HepG2 (cell line): ENCODE results near the gene NR1H2. TPM values are rescaled to one million over a fixed set of nuclear protein-coding genes. Genes with fewer than 3 reads are reported as not detected.

Experiments
- ATAC-seq: fragments of 200-7000 bp; cut with Tn5 transposase; 3 replicates; pipeline ENCODE4 v1.9.1; 2020; ENCODE audit warnings: mild to moderate bottlenecking, moderate library complexity
- BruUV-seq: library from RNA; stranded (reverse); fragments of 400-500 nt; replicated peaks from 2 replicates; lab custom pipeline; 2021; lab: Mats Ljungman, UMichigan
- CTCF ChIA-PET: fragments of 300-600 bp; formaldehyde crosslinking; extraction: SDS; loops from one replicate; lab custom pipeline; 2021; ENCODE audit warnings: low total read pairs, inconsistent platforms, low intra/inter-chr PET ratio; lab: Yijun Ruan, JAX
- POLR2A ChIA-PET: fragments of 350-600 bp; sonication (Branson Sonifier 250); formaldehyde crosslinking; loops from one replicate; lab custom pipeline; 2020; ENCODE audit warnings: antibody characterized with exemption, inconsistent platforms; lab: Yijun Ruan, JAX
- DNase-seq: peaks from one replicate; pipeline ENCODE4 v3.0.0-alpha.2; 2015; ENCODE audit warnings: low spot score
- FAIRE-seq: peaks from 3 replicates; lab custom pipeline; 2011; peaks lifted over from hg19 to GRCh38; lab: Jason Lieb, UNC
- H2AFZ ChIP-seq: one replicate; pipeline ENCODE4 v1.6.1; 2011; ENCODE audit warnings: low read length, inconsistent platforms
- H3K27ac ChIP-seq: fragments of 300-600 bp; 3 replicates; pipeline ENCODE4 v1.8.0; 2011; ENCODE audit warnings: mixed run types, mild to moderate bottlenecking, mixed read lengths, low read length, inconsistent platforms; ENCODE audit not compliant: insufficient read depth; ENCODE audit errors: extremely low read length
- H3K27me3 ChIP-seq, 2 experiments: fragments of 200-600 bp in 1 of 2; 2 replicates in 1 of 2; 3 replicates in 1 of 2; pipeline versions ENCODE4 v1.6.0 to v1.8.0; 2011; ENCODE audit warnings: low read length in 2 of 2, mild to moderate bottlenecking in 2 of 2, moderate library complexity in 2 of 2, inconsistent platforms in 1 of 2; ENCODE audit not compliant: insufficient read depth in 2 of 2, control insufficient read depth in 1 of 2
- H3K36me3 ChIP-seq, 2 experiments: fragments of 200-600 bp in 1 of 2; replicated peaks in 1 of 2; 2 replicates in 1 of 2; 3 replicates in 1 of 2; pipeline versions ENCODE4 v1.5.1 to v1.8.0; 2011; ENCODE audit warnings: low read length in 2 of 2, inconsistent platforms in 1 of 2; ENCODE audit not compliant: insufficient read depth in 2 of 2, control insufficient read depth in 1 of 2
- H3K4me1 ChIP-seq: 2 replicates; pipeline ENCODE4 v1.5.1; 2012; ENCODE audit warnings: low read length, inconsistent platforms; ENCODE audit not compliant: insufficient read depth
- H3K4me2 ChIP-seq: 2 replicates; pipeline ENCODE4 v1.6.0; 2011; ENCODE audit warnings: low read depth, low read length, inconsistent platforms
- H3K4me3 ChIP-seq, 3 experiments: fragments of 200-600 bp in 1 of 3; sonication (generic), shearing (Covaris generic) in 1 of 3; replicated peaks in 1 of 3; 2 replicates each; pipeline ENCODE4 v1.5.1; 2011 to 2016; ENCODE audit warnings: low read length in 3 of 3, inconsistent platforms in 2 of 3, low read depth in 2 of 3, mild to moderate bottlenecking in 2 of 3, control low read depth in 1 of 3, mixed read lengths in 1 of 3; ENCODE audit not compliant: insufficient read depth in 1 of 3
- H3K79me2 ChIP-seq: one replicate; pipeline ENCODE4 v1.6.1; 2011; ENCODE audit warnings: low read length, inconsistent platforms; ENCODE audit not compliant: insufficient read depth
- H3K9ac ChIP-seq: 2 replicates; pipeline ENCODE4 v1.6.0; 2011; ENCODE audit warnings: mild to moderate bottlenecking, low read depth, low read length, inconsistent platforms; ENCODE audit not compliant: insufficient read depth
- H3K9me3 ChIP-seq: 2 replicates; pipeline ENCODE4 v1.5.1; 2012; ENCODE audit warnings: mild to moderate bottlenecking, low read length
- H4K20me1 ChIP-seq: 2 replicates; pipeline ENCODE4 v1.6.0; 2011; ENCODE audit warnings: inconsistent platforms, mild to moderate bottlenecking, low read length, moderate library complexity; ENCODE audit not compliant: insufficient read depth
- MAFK ChIP-seq, 2 experiments: IDR thresholded peaks in 1 of 2; conservative IDR thresholded peaks in 1 of 2; 2 replicates each; pipeline ENCODE4 v1.6.1; 2011; ENCODE audit warnings: improper control_type of control experiment in 2 of 2, low read length in 2 of 2
- PCBP2 ChIP-seq: fragments of 200-400 bp; formaldehyde crosslinking; optimal IDR thresholded peaks from 2 replicates; pipeline ENCODE3; 2018; ENCODE audit warnings: low read length, low read depth; ENCODE audit not compliant: poor library complexity, severe bottlenecking
- POGZ ChIP-seq: sonication (generic); formaldehyde crosslinking; IDR thresholded peaks from 2 replicates; pipeline ENCODE4 v1.4.0; 2020; ENCODE audit warnings: mild to moderate bottlenecking, missing genetic modification reagents
- SRSF4 ChIP-seq: fragments of 200-400 bp; formaldehyde crosslinking; IDR thresholded peaks from one replicate; pipeline ENCODE4 v1.6.1; 2018; ENCODE audit warnings: mild to moderate bottlenecking, low read depth, low read length, moderate library complexity; ENCODE audit not compliant: poor library complexity, severe bottlenecking
- TP53 ChIP-seq: sonication (generic); formaldehyde crosslinking; conservative IDR thresholded peaks from 2 replicates; pipeline ENCODE4 v1.4.0; 2020; ENCODE audit warnings: missing genetic modification reagents
- ZBTB43 ChIP-seq: sonication (generic); formaldehyde crosslinking; conservative IDR thresholded peaks from 2 replicates; pipeline ENCODE4 v1.4.0; 2020; ENCODE audit warnings: missing genetic modification reagents
- ZFYVE20 ChIP-seq: sonication (generic); formaldehyde crosslinking; IDR thresholded peaks from 2 replicates; pipeline ENCODE4 v1.8.0; 2023; ENCODE audit warnings: low read depth, mild to moderate bottlenecking, moderate library complexity, missing genetic modification reagents, borderline replicate concordance
- ZNF33B ChIP-seq: sonication (generic); formaldehyde crosslinking; IDR thresholded peaks from 2 replicates; pipeline ENCODE4 v1.5.1; 2020; ENCODE audit warnings: mild to moderate bottlenecking, missing genetic modification reagents
- ZNF615 ChIP-seq: sonication (generic); formaldehyde crosslinking; IDR thresholded peaks from 2 replicates; pipeline ENCODE4 v1.5.0; 2020; ENCODE audit warnings: mild to moderate bottlenecking, missing genetic modification reagents, borderline replicate concordance
- ZNF737 ChIP-seq: sonication (generic); formaldehyde crosslinking; IDR thresholded peaks from 2 replicates; pipeline ENCODE4 v1.5.0; 2020; ENCODE audit warnings: missing genetic modification reagents, mild to moderate bottlenecking, borderline replicate concordance
- ZNF790 ChIP-seq: sonication (generic); formaldehyde crosslinking; IDR thresholded peaks from 2 replicates; pipeline ENCODE4 v1.8.0; 2022; ENCODE audit warnings: missing genetic modification reagents, mild to moderate bottlenecking, borderline replicate concordance
- ZSCAN25 ChIP-seq: sonication (generic); formaldehyde crosslinking; IDR thresholded peaks from 2 replicates; pipeline ENCODE4 v1.8.0; 2022; ENCODE audit warnings: mild to moderate bottlenecking, missing genetic modification reagents
- WGBS: methylation state at CpG from one replicate; pipeline ENCODE4 v1.1.6; 2017; ENCODE audit warnings: low lambda C conversion rate; 5-methylcytosine and 5-hydroxymethylcytosine counted together
- in situ Hi-C: cut with HindIII; loops from 2 replicates; pipeline ENCODE4 v1.10.0; 2017; ENCODE audit warnings: low pct_unique_long_range_greater_than_20kb; ENCODE audit not compliant: extremely low pct_ligation_motif_present
- intact Hi-C: fragments of 100-400 bp; cut with micrococcal nuclease; formaldehyde crosslinking; loops from one replicate; pipeline ENCODE4 v1.10.0; 2022; ENCODE audit not compliant: unreplicated experiment
- polyA plus RNA-seq, 8 experiments: library from polyadenylated mRNA; depleted of rRNA in 3 of 8; stranded (reverse) in 7 of 8; unstranded in 1 of 8; fragments of >200 nt; fragmentation: Illumina TruSeq in 4 of 8; extraction: Trizol in 4 of 8; gene quantifications; 2 replicates each; pipeline versions ENCODE4 v1.2.1 to v1.2.3, GENCODE V29; 2011 to 2016; ENCODE audit warnings: low read depth in 4 of 8, missing spikeins in 1 of 8, mixed read lengths in 1 of 8; ENCODE audit not compliant: insufficient read depth in 1 of 8
- total RNA-seq, 5 experiments: library from RNA; depleted of rRNA; stranded (reverse); fragments of >200 nt; fragmentation: Illumina TruSeq; extraction: Trizol; gene quantifications; 2 replicates each; pipeline ENCODE4 v1.2.3, GENCODE V29; 2016; ENCODE audit warnings: low read depth in 1 of 5
- TF ChIP-seq, protein P1 (sequence below): sonication (generic); formaldehyde crosslinking; IDR thresholded peaks from 2 replicates; pipeline ENCODE4 v1.8.0; 2023; ENCODE audit warnings: mild to moderate bottlenecking, missing genetic modification reagents
- TF ChIP-seq, protein P2 (sequence below): sonication (generic); formaldehyde crosslinking; IDR thresholded peaks from 2 replicates; pipeline ENCODE4 v1.4.0; 2020; ENCODE audit warnings: missing genetic modification reagents
- TF ChIP-seq, protein P3 (sequence below): fragments of 450-650 bp; IDR thresholded peaks from 2 replicates; pipeline ENCODE4 v1.6.1; 2017; ENCODE audit warnings: mild to moderate bottlenecking

The NR1H2 gene
- total and polyA plus RNA-seq, 2 of the 13 experiments (the other 11 are each of a cell fraction or from before 2014, with no cell fraction given): 10.3 to 13.5 TPM

GRCh38 chr19:50393589-50393988 lies 17.3 kb downstream of the NR1H2 start:
- intact Hi-C loops (no loop called here), in situ Hi-C loops (no loop called here)
- H3K27me3 ChIP-seq: no peaks in the 10 kb centered on the region
- H3K79me2 ChIP-seq: peaks cover 11% of the 10 kb centered on the region
- H3K36me3 ChIP-seq: peaks cover 1 to 14% of the 10 kb centered on the region in 2 experiments; a peak in 3 of 5 replicates
- no peak overlapping the region for H3K4me3 ChIP-seq
- H3K4me2 ChIP-seq: no peak overlapping the region
- no peak overlapping the region for H3K27ac ChIP-seq
- BruUV-seq: no TSS peak
- no peaks in the 10 kb centered on the region for H4K20me1 ChIP-seq
- H3K9me3 ChIP-seq: no peaks in the 10 kb centered on the region
- no peak overlapping the region for H2AFZ ChIP-seq
- FAIRE-seq: no peak
- CTCF ChIA-PET: no interaction called here
- no peak for DNase-seq
- TF ChIP-seq MAFK (conservative IDR thresholded peaks at IDR 0.05 in 1 of 2, IDR thresholded peaks at IDR 0.05 in 1 of 2; ENCODE audit: low read length in 2 of 2) (no peak), POGZ (CRISPR knock-in tag) (no peak), ZNF737 (CRISPR knock-in tag) (no peak), PCBP2 (no peak), ZFYVE20 (CRISPR knock-in tag) (no peak), ZNF33B (CRISPR knock-in tag) (no peak), ZSCAN25 (CRISPR knock-in tag) (no peak), ZNF790 (CRISPR knock-in tag) (no peak), ZBTB43 (CRISPR knock-in tag) (no peak), TP53 (no peak), ZNF615 (no peak), SRSF4 (no peak)
- TF ChIP-seq, protein P1, sequence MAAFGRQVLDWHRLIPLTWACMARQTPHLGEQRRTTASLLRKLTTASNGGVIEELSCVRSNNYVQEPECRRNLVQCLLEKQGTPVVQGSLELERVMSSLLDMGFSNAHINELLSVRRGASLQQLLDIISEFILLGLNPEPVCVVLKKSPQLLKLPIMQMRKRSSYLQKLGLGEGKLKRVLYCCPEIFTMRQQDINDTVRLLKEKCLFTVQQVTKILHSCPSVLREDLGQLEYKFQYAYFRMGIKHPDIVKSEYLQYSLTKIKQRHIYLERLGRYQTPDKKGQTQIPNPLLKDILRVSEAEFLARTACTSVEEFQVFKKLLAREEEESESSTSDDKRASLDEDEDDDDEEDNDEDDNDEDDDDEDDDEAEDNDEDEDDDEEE (CRISPR knock-in tag): no peak
- TF ChIP-seq, protein P2, sequence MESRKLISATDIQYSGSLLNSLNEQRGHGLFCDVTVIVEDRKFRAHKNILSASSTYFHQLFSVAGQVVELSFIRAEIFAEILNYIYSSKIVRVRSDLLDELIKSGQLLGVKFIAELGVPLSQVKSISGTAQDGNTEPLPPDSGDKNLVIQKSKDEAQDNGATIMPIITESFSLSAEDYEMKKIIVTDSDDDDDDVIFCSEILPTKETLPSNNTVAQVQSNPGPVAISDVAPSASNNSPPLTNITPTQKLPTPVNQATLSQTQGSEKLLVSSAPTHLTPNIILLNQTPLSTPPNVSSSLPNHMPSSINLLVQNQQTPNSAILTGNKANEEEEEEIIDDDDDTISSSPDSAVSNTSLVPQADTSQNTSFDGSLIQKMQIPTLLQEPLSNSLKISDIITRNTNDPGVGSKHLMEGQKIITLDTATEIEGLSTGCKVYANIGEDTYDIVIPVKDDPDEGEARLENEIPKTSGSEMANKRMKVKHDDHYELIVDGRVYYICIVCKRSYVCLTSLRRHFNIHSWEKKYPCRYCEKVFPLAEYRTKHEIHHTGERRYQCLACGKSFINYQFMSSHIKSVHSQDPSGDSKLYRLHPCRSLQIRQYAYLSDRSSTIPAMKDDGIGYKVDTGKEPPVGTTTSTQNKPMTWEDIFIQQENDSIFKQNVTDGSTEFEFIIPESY (CRISPR knock-in tag): no peak
- TF ChIP-seq, protein P3, sequence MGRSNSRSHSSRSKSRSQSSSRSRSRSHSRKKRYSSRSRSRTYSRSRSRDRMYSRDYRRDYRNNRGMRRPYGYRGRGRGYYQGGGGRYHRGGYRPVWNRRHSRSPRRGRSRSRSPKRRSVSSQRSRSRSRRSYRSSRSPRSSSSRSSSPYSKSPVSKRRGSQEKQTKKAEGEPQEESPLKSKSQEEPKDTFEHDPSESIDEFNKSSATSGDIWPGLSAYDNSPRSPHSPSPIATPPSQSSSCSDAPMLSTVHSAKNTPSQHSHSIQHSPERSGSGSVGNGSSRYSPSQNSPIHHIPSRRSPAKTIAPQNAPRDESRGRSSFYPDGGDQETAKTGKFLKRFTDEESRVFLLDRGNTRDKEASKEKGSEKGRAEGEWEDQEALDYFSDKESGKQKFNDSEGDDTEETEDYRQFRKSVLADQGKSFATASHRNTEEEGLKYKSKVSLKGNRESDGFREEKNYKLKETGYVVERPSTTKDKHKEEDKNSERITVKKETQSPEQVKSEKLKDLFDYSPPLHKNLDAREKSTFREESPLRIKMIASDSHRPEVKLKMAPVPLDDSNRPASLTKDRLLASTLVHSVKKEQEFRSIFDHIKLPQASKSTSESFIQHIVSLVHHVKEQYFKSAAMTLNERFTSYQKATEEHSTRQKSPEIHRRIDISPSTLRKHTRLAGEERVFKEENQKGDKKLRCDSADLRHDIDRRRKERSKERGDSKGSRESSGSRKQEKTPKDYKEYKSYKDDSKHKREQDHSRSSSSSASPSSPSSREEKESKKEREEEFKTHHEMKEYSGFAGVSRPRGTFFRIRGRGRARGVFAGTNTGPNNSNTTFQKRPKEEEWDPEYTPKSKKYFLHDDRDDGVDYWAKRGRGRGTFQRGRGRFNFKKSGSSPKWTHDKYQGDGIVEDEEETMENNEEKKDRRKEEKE: no peak
- POLR2A ChIA-PET: interaction anchor here (2.6 kb wide), 1 partner anchor 9 kb away, joined by 7 read pairs; the partner anchor contains the start of gene POLD1
- 95% methylated on average over 4 of the region's 4 CpGs for WGBS
- no peak overlapping the region for H3K9ac ChIP-seq
- peaks cover under 1% of the 10 kb centered on the region for H3K4me1 ChIP-seq
- no peak for ATAC-seq
